H9 (cell line): ENCODE data around the gene GID8. TPM values are rescaled to one million over a fixed set of nuclear protein-coding genes. Genes with fewer than 3 reads are reported as not detected.

Source experiments
- DNase-seq: peaks from one replicate; pipeline ENCODE4 v3.0.0-alpha.2; 2017
- H2AFZ ChIP-seq: one replicate; pipeline ENCODE4 v1.6.1; 2013; ENCODE audit warnings: mild to moderate bottlenecking, low read length, control low read depth, moderate library complexity
- H2AK5ac ChIP-seq: 2 replicates; pipeline ENCODE4 v1.6.1; 2013; ENCODE audit warnings: low read length, control low read depth, mixed read lengths; ENCODE audit not compliant: insufficient read length
- H2BK120ac ChIP-seq: one replicate; pipeline ENCODE4 v1.6.1; 2013; ENCODE audit warnings: low read depth, mild to moderate bottlenecking, low read length, control low read depth, inconsistent platforms; ENCODE audit not compliant: poor library complexity, severe bottlenecking
- H2BK12ac ChIP-seq: 2 replicates; pipeline ENCODE4 v1.6.1; 2013; ENCODE audit warnings: low read length, control low read depth, mixed read lengths, low read depth; ENCODE audit not compliant: insufficient read length
- H2BK15ac ChIP-seq: 2 replicates; pipeline ENCODE4 v1.6.1; 2013; ENCODE audit warnings: low read depth, low read length, control low read depth
- H2BK20ac ChIP-seq: one replicate; pipeline ENCODE4 v1.6.1; 2013; ENCODE audit warnings: low read depth, mild to moderate bottlenecking, low read length, control low read depth, inconsistent platforms; ENCODE audit not compliant: poor library complexity, severe bottlenecking
- H2BK5ac ChIP-seq: 2 replicates; pipeline ENCODE4 v1.6.1; 2013; ENCODE audit warnings: low read length, control low read depth, mixed read lengths; ENCODE audit not compliant: insufficient read length
- H3K14ac ChIP-seq: 2 replicates; pipeline ENCODE4 v1.6.1; 2013; ENCODE audit warnings: low read length, control low read depth; ENCODE audit not compliant: insufficient read depth
- H3K18ac ChIP-seq: 2 replicates; pipeline ENCODE4 v1.6.1; 2013; ENCODE audit warnings: low read depth, mild to moderate bottlenecking, mixed read lengths, low read length, control low read depth; ENCODE audit not compliant: insufficient read length
- H3K23ac ChIP-seq: 2 replicates; pipeline ENCODE4 v1.6.1; 2013; ENCODE audit warnings: low read length, control low read depth, mixed read lengths, low read depth; ENCODE audit not compliant: insufficient read length
- H3K23me2 ChIP-seq: 2 replicates; pipeline ENCODE4 v1.6.1; 2013; ENCODE audit warnings: low read depth, mild to moderate bottlenecking, mixed read lengths, low read length, control low read depth; ENCODE audit not compliant: insufficient read length, poor library complexity, severe bottlenecking
- H3K27ac ChIP-seq: 2 replicates; pipeline ENCODE4 v1.5.1; 2013; ENCODE audit warnings: low read length, control low read depth, mixed read lengths, low read depth; ENCODE audit not compliant: insufficient read length
- H3K27me3 ChIP-seq: 2 replicates; pipeline ENCODE4 v1.6.1; 2013; ENCODE audit warnings: low read length, control low read depth, inconsistent platforms; ENCODE audit not compliant: insufficient read depth
- H3K4ac ChIP-seq: 2 replicates; pipeline ENCODE4 v1.6.1; 2013; ENCODE audit warnings: low read depth, mild to moderate bottlenecking, control low read depth, inconsistent platforms, low read length, moderate library complexity
- H3K4me1 ChIP-seq: 2 replicates; pipeline ENCODE4 v1.6.1; 2013; ENCODE audit warnings: low read length, control low read depth, inconsistent platforms; ENCODE audit not compliant: insufficient read depth
- H3K4me2 ChIP-seq: 2 replicates; pipeline ENCODE4 v1.6.1; 2013; ENCODE audit warnings: low read length, control low read depth, mixed read lengths; ENCODE audit not compliant: insufficient read length, insufficient read depth
- H3K56ac ChIP-seq: 2 replicates; pipeline ENCODE4 v1.6.1; 2013; ENCODE audit warnings: low read depth, mild to moderate bottlenecking, mixed read lengths, low read length, control low read depth; ENCODE audit not compliant: insufficient read length
- H3K79me1 ChIP-seq: 2 replicates; pipeline ENCODE4 v1.6.1; 2013; ENCODE audit warnings: low read depth, mild to moderate bottlenecking, moderate library complexity, low read length, control low read depth, inconsistent platforms; ENCODE audit not compliant: insufficient read depth, poor library complexity, severe bottlenecking
- H3K79me2 ChIP-seq: 2 replicates; pipeline ENCODE4 v1.6.1; 2013; ENCODE audit warnings: low read length, control low read depth, inconsistent platforms; ENCODE audit not compliant: insufficient read depth
- H3K9ac ChIP-seq: 2 replicates; pipeline ENCODE4 v1.6.1; 2013; ENCODE audit warnings: low read length, control low read depth, mixed read lengths; ENCODE audit not compliant: insufficient read length; ENCODE audit errors: extremely low read depth
- H3K9me3 ChIP-seq: one replicate; pipeline ENCODE4 v1.6.1; 2013; ENCODE audit warnings: low read depth, low read length, inconsistent platforms; ENCODE audit not compliant: control insufficient read depth
- H3T11ph ChIP-seq: one replicate; pipeline ENCODE4 v1.6.1; 2013; ENCODE audit warnings: mild to moderate bottlenecking, low read length, control low read depth, inconsistent platforms
- H4K20me1 ChIP-seq: one replicate; pipeline ENCODE4 v1.6.1; 2013; ENCODE audit not compliant: control insufficient read depth, insufficient read length, insufficient read depth
- H4K5ac ChIP-seq: 2 replicates; pipeline ENCODE4 v1.6.1; 2013; ENCODE audit warnings: low read depth, mild to moderate bottlenecking, mixed read lengths, low read length, control low read depth; ENCODE audit not compliant: insufficient read length
- H4K8ac ChIP-seq: replicated peaks from 2 replicates; pipeline ENCODE4 v1.6.1; 2013; ENCODE audit warnings: low read length, control low read depth, mixed read lengths, low read depth; ENCODE audit not compliant: insufficient read length
- H4K91ac ChIP-seq: 2 replicates; pipeline ENCODE4 v1.6.1; 2013; ENCODE audit warnings: low read depth, mild to moderate bottlenecking, moderate library complexity, mixed read lengths, low read length, control low read depth; ENCODE audit not compliant: insufficient read length
- H3K27ac Mint-ChIP-seq, 3 experiments: 2 replicates in 2 of 3; 3 replicates in 1 of 3; pipeline ENCODE4 v1.8.0; 2020 to 2021; ENCODE audit warnings: mixed read lengths in 3 of 3, mild to moderate bottlenecking in 1 of 3, moderate library complexity in 1 of 3
- H3K27me3 Mint-ChIP-seq: 2 replicates; pipeline ENCODE4 v1.8.0; 2021; ENCODE audit warnings: low read depth, mild to moderate bottlenecking, moderate library complexity, mixed read lengths
- H3K36me3 Mint-ChIP-seq, 3 experiments: 2 replicates in 2 of 3; 3 replicates in 1 of 3; pipeline ENCODE4 v1.8.0; 2020 to 2021; ENCODE audit warnings: low read depth in 3 of 3, mixed read lengths in 3 of 3; ENCODE audit not compliant: insufficient read depth in 1 of 3
- H3K4me1 Mint-ChIP-seq, 2 experiments: 2 replicates each; pipeline ENCODE4 v1.8.0; 2020; ENCODE audit warnings: mixed read lengths in 2 of 2
- H3K4me3 Mint-ChIP-seq, 2 experiments: 2 replicates in 1 of 2; 3 replicates in 1 of 2; pipeline ENCODE4 v1.8.0; 2020 to 2021; ENCODE audit warnings: mild to moderate bottlenecking in 2 of 2, mixed read lengths in 2 of 2, moderate library complexity in 1 of 2
- H3K9me3 Mint-ChIP-seq, 2 experiments: 2 replicates in 1 of 2; 3 replicates in 1 of 2; pipeline ENCODE4 v1.8.0; 2020; ENCODE audit warnings: mild to moderate bottlenecking in 2 of 2, mixed read lengths in 2 of 2, moderate library complexity in 1 of 2
- CTCF ChIP-seq: fragments of 200-600 bp; sonication (generic); conservative IDR thresholded peaks from 3 replicates; pipeline ENCODE4 v1.8.0; 2021; ENCODE audit warnings: antibody characterized with exemption, mild to moderate bottlenecking
- WGBS: extraction: QIAGEN DNeasy Blood & Tissue Kit; methylation state at CpG from one replicate; pipeline ENCODE4 v1.1.7; 2013; ENCODE audit warnings: missing lambda C conversion rate, low lambda C conversion rate, mixed read lengths; ENCODE audit not compliant: insufficient read length; ENCODE audit errors: extremely low coverage; 5-methylcytosine and 5-hydroxymethylcytosine counted together
- total RNA-seq: library from RNA; stranded (reverse); gene quantifications from 2 replicates; pipeline ENCODE4 v1.2.1, GENCODE V29; 2021

Gene GID8
- total RNA-seq, 1 experiment from 2014 or later, result 60.9 TPM

DNA sequence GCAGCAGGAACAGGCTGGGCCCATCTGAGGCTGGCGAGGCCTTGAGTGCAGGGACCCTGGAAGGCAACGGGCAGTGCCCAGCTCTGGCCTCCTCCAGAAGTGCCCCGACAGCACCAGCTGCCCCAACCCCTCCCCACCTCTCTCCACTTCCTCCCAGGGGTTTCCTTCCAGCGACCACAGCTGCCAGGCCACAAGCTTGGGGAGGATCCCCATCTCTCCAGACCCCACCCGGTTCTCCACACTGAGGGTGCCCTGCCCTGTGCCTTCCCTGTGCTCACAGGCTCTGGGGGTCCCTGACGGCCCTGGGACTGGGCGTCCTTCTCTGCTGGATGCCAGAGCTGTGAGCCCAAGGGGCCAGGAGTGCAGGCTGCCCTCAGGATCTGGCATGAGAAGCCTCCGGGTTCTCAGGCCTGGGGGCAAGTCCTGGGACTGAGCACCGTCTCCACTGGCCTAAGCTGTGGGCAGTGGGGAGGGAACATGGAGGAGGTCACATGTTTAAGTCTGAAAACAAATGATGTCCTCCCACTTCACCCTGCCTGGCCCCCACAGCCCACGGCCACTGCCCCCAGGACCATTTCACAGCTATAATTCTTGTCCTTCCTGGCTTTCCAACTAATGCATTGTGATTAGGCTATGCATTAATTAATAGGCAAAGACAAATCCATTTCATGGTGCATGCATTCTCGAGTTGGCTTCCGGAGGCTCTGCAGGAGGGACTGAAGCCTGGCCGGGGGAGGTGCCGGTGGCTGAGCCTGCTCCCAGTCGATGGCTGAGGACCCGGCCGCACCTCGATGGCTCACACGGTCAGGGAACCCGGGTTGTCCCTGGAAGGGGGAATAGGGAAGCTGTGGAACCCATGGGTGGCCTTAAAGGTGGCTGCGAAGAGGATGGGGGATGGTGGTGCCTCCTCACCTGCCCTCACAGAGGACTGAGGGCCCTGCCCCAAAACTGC lies 44.5 kb downstream of the GID8 start:
- H3K27me3 ChIP-seq, result no peaks in the 10 kb centered on the region
- DNase-seq, result no peak
- H3K27ac Mint-ChIP-seq, result no peak overlapping the region
- no peaks in the 10 kb centered on the region for H3K9me3 ChIP-seq
- no peaks in the 10 kb centered on the region for H3K23me2 ChIP-seq
- H3T11ph ChIP-seq, result no peak overlapping the region
- no peak overlapping the region for H2BK15ac ChIP-seq
- no peaks in the 10 kb centered on the region for H3K9me3 Mint-ChIP-seq
- H3K4me1 ChIP-seq, result peaks cover 6% of the 10 kb centered on the region; the same call in 1 of the 2 replicates
- no peak overlapping the region for H3K9ac ChIP-seq
- H3K23ac ChIP-seq, result no peak overlapping the region
- no peak overlapping the region for H3K27ac ChIP-seq
- no peak overlapping the region for H2BK5ac ChIP-seq
- H3K4ac ChIP-seq, result no peak overlapping the region
- H3K27me3 Mint-ChIP-seq, result peaks cover 18% of the 10 kb centered on the region
- no peak overlapping the region for H4K91ac ChIP-seq
- no peak overlapping the region for H3K18ac ChIP-seq
- H2BK20ac ChIP-seq, result no peak overlapping the region
- no peak overlapping the region for H2BK120ac ChIP-seq
- no CpG with 5 or more reads among the region's 21 CpGs for WGBS
- no peaks in the 10 kb centered on the region for H3K36me3 Mint-ChIP-seq
- no peak for TF ChIP-seq CTCF
- H2BK12ac ChIP-seq, result no peak overlapping the region
- no peaks in the 10 kb centered on the region for H3K79me1 ChIP-seq
- H4K5ac ChIP-seq, result no peak overlapping the region
- no peak overlapping the region for H2AFZ ChIP-seq
- H3K4me2 ChIP-seq, result no peak overlapping the region
- no peak overlapping the region for H3K56ac ChIP-seq
- H3K4me3 Mint-ChIP-seq, result no peak overlapping the region
- no peaks in the 10 kb centered on the region for H3K79me2 ChIP-seq
- no peak overlapping the region for H4K8ac ChIP-seq
- H4K20me1 ChIP-seq, result no peaks in the 10 kb centered on the region
- H3K14ac ChIP-seq, result no peak overlapping the region; the same call in 1 of the 2 replicates
- H3K4me1 Mint-ChIP-seq, result peaks cover 18 to 62% of the 10 kb centered on the region in 2 experiments
- no peak overlapping the region for H2AK5ac ChIP-seq
